HG03095 (cell line): ENCODE data around the gene MYCBP2.
A peak's percentile ranks its signal among the peaks of the same experiment; 100 is the strongest.
"Not testable (repeated sequence)": the region's sequence is repeated elsewhere in the genome, so short reads cannot be mapped to it uniquely, and the experiment has no call there.

Experiments
- ATAC-seq: cut with Tn5 transposase; IDR thresholded peaks from one replicate; pipeline ENCODE4 v1.9.1; 2021; ENCODE audit warnings: moderate library complexity; ENCODE audit not compliant: unreplicated experiment

The MYCBP2 gene

GRCh38 chr13:77215543-77215942 is 111.4 kb downstream of the MYCBP2 start:
- ATAC-seq, result no peak

- no peak for ATAC-seq
Observed at GRCh38 chr13:77213644-77214043, 113.2 kb downstream of the MYCBP2 start.

- no peak for ATAC-seq
Observed at GRCh38 chr13:77207943-77208342, 119.0 kb downstream of the MYCBP2 start.

GRCh38 chr13:77198995-77199394 is 127.9 kb downstream of the MYCBP2 start:
- not testable (repeated sequence) for ATAC-seq

- ATAC-seq, result no peak
Observed at GRCh38 chr13:77196052-77196618, 130.8 kb downstream of the MYCBP2 start.

- ATAC-seq, result no peak
Observed at GRCh38 chr13:77190349-77190958, 136.4 kb downstream of the MYCBP2 start.

GRCh38 chr13:77185721-77186120 is 141.2 kb downstream of the MYCBP2 start:
- no peak for ATAC-seq

- ATAC-seq, result peak; percentile 98
Observed at GRCh38 chr13:77184455-77184854, 142.4 kb downstream of the MYCBP2 start.

GRCh38 chr13:77180011-77180410 is 146.9 kb downstream of the MYCBP2 start:
- ATAC-seq, result no peak

GRCh38 chr13:77177646-77178045 is 149.2 kb downstream of the MYCBP2 start:
- ATAC-seq, result no peak

GRCh38 chr13:77176350-77176749 is 150.5 kb downstream of the MYCBP2 start:
- no peak for ATAC-seq

- ATAC-seq, result no peak
Observed at GRCh38 chr13:77172650-77173049, 154.2 kb downstream of the MYCBP2 start.

- ATAC-seq, result no peak
Observed at GRCh38 chr13:77171451-77171850, 155.4 kb downstream of the MYCBP2 start.

- ATAC-seq, result no peak
Observed at GRCh38 chr13:77168237-77168636, 158.7 kb downstream of the MYCBP2 start.

GRCh38 chr13:77150651-77151050 is 176.2 kb downstream of the MYCBP2 start:
- no peak for ATAC-seq

GRCh38 chr13:77143431-77143830 is 183.5 kb downstream of the MYCBP2 start:
- no peak for ATAC-seq

GRCh38 chr13:77139306-77139705 is 187.6 kb downstream of the MYCBP2 start:
- ATAC-seq, result no peak

- ATAC-seq, result no peak
Observed at GRCh38 chr13:77138813-77139212, 188.1 kb downstream of the MYCBP2 start.

GRCh38 chr13:77136902-77137420 is 189.9 kb downstream of the MYCBP2 start:
- ATAC-seq, result no peak

GRCh38 chr13:77124423-77124822 is 202.5 kb downstream of the MYCBP2 start:
- ATAC-seq, result no peak

GRCh38 chr13:77118134-77118533 is 208.8 kb downstream of the MYCBP2 start:
- ATAC-seq, result no peak

GRCh38 chr13:77114271-77114670 is 212.6 kb downstream of the MYCBP2 start:
- no peak for ATAC-seq

- ATAC-seq, result no peak
Observed at GRCh38 chr13:77113496-77113895, 213.4 kb downstream of the MYCBP2 start.
